ENCODE data around the gene HSP90AB1.

The HSP90AB1 gene

DNA sequence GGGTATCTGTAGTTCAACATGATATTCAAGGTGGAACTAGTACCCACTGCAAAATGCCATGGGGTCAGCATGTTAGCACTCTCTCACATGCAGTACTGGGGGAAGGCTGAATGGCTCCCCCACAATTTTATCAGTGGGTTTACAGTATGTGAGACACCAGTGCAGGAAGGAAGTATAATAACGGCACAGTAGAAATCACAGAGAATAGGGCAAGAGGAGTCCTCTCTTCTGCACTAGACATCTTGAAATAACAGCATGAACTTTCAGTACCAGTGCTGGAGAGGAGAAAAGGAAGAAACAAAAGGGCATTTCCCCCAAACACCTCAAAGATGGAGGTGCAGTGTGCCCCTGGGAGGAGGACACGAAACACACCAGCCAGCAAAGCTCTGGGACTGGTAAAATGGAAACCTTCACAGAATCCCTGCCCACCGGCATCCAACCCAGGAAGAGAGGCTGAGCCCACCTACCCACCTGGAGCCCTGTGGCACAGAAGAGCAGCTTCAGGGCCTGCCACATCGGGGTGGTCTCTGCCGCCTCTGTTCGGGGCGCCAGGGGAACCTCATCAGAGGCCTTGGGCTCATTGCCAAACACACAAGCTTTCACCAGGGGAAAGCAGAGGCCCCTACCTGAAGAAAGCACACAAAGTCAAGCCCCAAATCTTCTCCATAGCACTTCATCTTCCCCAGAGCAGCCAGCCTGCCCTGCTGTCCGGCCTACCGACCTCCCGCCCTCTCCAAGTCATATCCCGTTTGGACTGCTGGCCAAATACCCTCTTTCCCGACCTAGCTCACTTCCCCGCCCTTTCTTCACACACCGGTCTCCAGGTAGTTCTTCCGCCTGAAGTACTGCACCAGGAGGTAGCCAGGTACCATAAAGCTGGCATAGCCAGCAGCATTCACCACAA is 9.2 kb downstream of the HSP90AB1 start:
- DNase-seq, result no peak

DNA sequence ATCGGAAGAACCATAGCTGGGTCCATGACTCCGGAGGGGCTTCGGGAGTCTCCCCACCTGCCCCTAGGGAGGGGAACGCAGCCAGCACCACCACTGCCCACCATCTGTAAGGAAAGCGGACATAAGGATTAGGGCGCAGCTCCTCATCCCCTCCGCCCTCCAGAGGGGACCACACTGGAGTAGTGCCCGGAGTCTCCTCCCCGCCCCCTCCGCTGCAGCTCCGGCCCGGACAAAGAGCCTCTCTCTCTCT is 9.8 kb downstream of the HSP90AB1 start:
- DNase-seq, result no peak

- DNase-seq, result peak; percentile 63
These were observed 10.3 kb downstream of the HSP90AB1 start, which contains the start of gene SLC35B2 for GRCh38 chr6:44257025-44257752. Gene SLC35B2, minus strand, starts transcription at chr6:44257528. Its CDS starts 118 bp downstream, at chr6:44257410.

GRCh38 chr6:44257753-44258324 is 10.9 kb downstream of the HSP90AB1 start:
- DNase-seq, result no peak

DNA sequence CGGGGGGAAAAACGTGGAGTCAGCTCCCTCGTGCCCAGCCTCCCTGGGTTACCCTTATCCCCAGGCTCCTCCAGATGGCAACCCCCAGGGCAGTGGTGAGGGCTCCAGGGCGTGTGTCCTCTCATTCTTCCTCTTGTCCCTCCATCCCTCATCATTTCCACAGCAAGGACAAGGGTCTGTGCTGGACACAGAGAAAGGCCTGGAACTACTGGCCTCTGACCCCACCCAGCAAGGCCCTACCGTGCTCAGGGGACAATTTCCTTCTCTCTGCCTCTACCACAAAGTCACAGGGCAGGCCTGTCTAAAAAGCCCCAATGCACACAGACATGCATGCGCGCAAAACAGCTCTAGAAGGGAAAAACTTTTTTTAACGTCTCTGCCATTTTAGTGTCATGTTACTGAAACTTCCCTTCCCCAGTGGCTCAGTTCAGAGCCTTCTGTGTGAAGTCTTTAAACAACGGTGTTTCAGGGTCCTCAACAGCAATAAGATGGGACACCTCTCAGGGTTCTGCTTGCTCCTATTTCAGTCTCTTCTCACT is 11.5 kb downstream of the HSP90AB1 start:
- DNase-seq, result no peak

DNA sequence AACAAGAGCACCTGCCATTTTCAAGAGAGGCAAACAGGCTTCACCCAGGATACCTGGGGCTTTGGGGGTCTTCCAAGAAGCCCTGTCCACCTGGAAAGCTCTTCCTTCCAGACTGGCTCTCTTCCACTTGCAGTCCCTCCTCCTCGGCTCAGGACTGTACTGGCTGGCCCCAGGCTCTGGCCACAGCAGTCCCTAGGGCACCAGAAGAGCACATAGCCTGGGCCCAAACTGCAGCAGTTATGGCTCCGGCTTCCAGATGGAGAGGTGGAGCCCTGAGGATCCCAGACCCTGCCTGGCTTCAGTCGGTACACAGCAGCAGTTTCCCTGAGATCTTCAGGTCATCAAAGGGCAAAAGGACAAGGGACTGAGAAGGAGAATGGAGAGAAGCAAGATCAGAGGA is 12.0 kb downstream of the HSP90AB1 start:
- DNase-seq, result no peak

GRCh38 chr6:44260011-44260410 is 13.1 kb downstream of the HSP90AB1 start:
- DNase-seq, result no peak

GRCh38 chr6:44260451-44261297 is 13.8 kb downstream of the HSP90AB1 start:
- no peak for DNase-seq

DNA sequence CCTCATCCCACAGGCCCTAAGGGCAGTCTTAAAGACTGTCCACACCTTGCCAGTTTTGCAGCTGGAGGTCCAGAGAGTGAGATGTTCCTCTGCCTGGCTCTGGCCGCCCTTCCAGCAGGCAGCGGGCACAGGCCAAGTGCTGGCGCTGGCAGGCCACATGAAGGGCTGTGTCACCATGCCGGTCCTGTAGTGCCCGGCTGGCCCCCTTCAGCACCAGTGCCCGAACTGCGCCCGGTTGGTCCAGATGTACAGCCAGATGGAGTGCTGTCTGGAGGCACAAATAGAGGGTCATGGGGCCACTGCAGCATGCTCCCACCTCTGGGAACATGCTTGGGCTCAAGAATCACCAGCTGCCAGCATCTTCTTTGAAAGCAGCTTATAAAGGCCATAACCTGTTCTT is 14.7 kb downstream of the HSP90AB1 start:
- no peak for DNase-seq

- no peak for DNase-seq
These were observed 15.8 kb downstream of the HSP90AB1 start for GRCh38 chr6:44262467-44263353.

GRCh38 chr6:44263354-44264100 is 16.6 kb downstream of the HSP90AB1 start:
- DNase-seq, result no peak

GRCh38 chr6:44264154-44265006 is 17.5 kb downstream of the HSP90AB1 start:
- no peak for DNase-seq

GRCh38 chr6:44265007-44265721 is 18.3 kb downstream of the HSP90AB1 start, which contains the start of gene NFKBIE:
Gene NFKBIE, minus strand, starts transcription at chr6:44265551. Its CDS starts 205 bp downstream, at chr6:44265346.
- DNase-seq, result peak; percentile 92

- no peak for DNase-seq
These were observed 18.9 kb downstream of the HSP90AB1 start for GRCh38 chr6:44265722-44266233.

GRCh38 chr6:44266347-44266746 is 19.4 kb downstream of the HSP90AB1 start:
- DNase-seq, result no peak

GRCh38 chr6:44267252-44267651 is 20.4 kb downstream of the HSP90AB1 start:
- DNase-seq, result no peak

DNA sequence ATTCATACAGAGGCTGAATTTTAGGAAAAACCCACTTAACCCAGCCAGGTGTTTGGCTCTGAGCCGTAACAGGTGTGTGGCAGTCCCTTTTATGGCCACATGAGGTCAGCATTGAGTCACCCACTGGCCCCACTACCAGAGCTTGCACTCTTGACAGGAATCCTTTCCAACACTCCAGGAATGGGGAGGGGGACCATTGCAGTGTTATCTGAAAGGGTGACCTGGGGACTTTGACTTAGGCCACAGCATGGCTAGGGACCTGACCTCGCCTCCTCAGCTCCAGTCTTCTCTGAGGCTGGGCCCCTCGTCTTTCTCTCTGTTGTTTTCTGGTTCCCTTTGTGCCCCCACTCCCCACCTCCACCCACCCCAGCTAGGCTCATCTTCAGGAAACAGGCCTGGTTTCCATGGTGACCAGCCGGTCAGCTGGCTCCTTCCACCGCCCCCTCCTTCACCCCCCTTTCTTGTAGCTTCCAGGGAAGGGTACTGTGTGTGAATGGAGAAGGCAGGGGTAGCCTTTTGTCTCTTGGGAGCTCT is 21.3 kb downstream of the HSP90AB1 start:
- DNase-seq, result peak; percentile 28

GRCh38 chr6:44269178-44269920 is 22.4 kb downstream of the HSP90AB1 start:
- DNase-seq, result no peak

All from NK-92 treated with Interleukin-12 subunit alpha and Interleukin-12 subunit beta, amount 100 ng/mL, for 24 hours (cell line).